DMS53 treated with DMSO at 0.1 percent for 48 hours (cell line): ENCODE results near the gene ZNF354B.
"Not testable (repeated sequence)": the region's sequence is repeated elsewhere in the genome, so short reads cannot be mapped to it uniquely, and the experiment has no call there.

Experiments used
- DNase-seq: peaks from one replicate; lab custom pipeline; 2025; ENCODE audit not compliant: unreplicated experiment; lab: John Stamatoyannopoulos, UW

ZNF354B gene

GRCh38 chr5:178883115-178883694, 23.5 kb downstream of the ZNF354B start:
- not testable (repeated sequence) for DNase-seq

- no peak for DNase-seq
Observed at GRCh38 chr5:178883815-178884430, 24.2 kb downstream of the ZNF354B start.

- peak; percentile 37 for DNase-seq
Observed at GRCh38 chr5:178895615-178896571, 36.1 kb downstream of the ZNF354B start, which contains the start of gene ZFP2. Gene ZFP2 (plus strand): TSS chr5:178895913. CDS start chr5:178931314, 35,401 bp downstream.

- no peak for DNase-seq
Observed at GRCh38 chr5:178899289-178899688, 39.5 kb downstream of the ZNF354B start.

- DNase-seq, result no peak
Observed at GRCh38 chr5:178902849-178903248, 43.1 kb downstream of the ZNF354B start.

GRCh38 chr5:178931846-178932760, 72.3 kb downstream of the ZNF354B start:
- no peak for DNase-seq
